Tongue (tissue), 2 donors: Measurements from ENCODE around the gene FOXP1. TPM values are rescaled to one million over a fixed set of nuclear protein-coding genes. Genes with fewer than 3 reads are reported as not detected.

Experiments
- DNase-seq: peaks from one replicate; pipeline ENCODE4 v3.0.0-alpha.2; 2015
- total RNA-seq: library from RNA; depleted of rRNA; stranded (reverse); fragments of >200 nt; gene quantifications from one replicate; pipeline ENCODE4 v1.2.3, GENCODE V29; 2014

FOXP1 gene
- total RNA-seq, 1 donor from 2014 or later, result 66.4 TPM

- DNase-seq, result no peak
Observed at GRCh38 chr3:71258526-71258925, 325.0 kb downstream of the FOXP1 start.

- DNase-seq, result no peak
Observed at GRCh38 chr3:71258116-71258515, 325.4 kb downstream of the FOXP1 start.

GRCh38 chr3:71255498-71255897 is 328.0 kb downstream of the FOXP1 start:
- no peak for DNase-seq

- DNase-seq, result no peak
Observed at GRCh38 chr3:71254281-71255057, 329.1 kb downstream of the FOXP1 start.

GRCh38 chr3:71253169-71253568 is 330.4 kb downstream of the FOXP1 start:
- no peak for DNase-seq

- DNase-seq, result no peak
Observed at GRCh38 chr3:71252466-71252865, 331.1 kb downstream of the FOXP1 start.

- DNase-seq, result no peak
Observed at GRCh38 chr3:71251156-71251775, 332.3 kb downstream of the FOXP1 start.

GRCh38 chr3:71250026-71250425 is 333.5 kb downstream of the FOXP1 start:
- no peak for DNase-seq

GRCh38 chr3:71247958-71248335 is 335.6 kb downstream of the FOXP1 start:
- no peak for DNase-seq

GRCh38 chr3:71247221-71247957 is 336.1 kb downstream of the FOXP1 start:
- no peak for DNase-seq

- DNase-seq, result no peak
Observed at GRCh38 chr3:71245971-71246880, 337.3 kb downstream of the FOXP1 start.

GRCh38 chr3:71244826-71245488 is 338.6 kb downstream of the FOXP1 start:
- peak; percentile 54 for DNase-seq

GRCh38 chr3:71244153-71244825 is 339.2 kb downstream of the FOXP1 start:
- no peak for DNase-seq

GRCh38 chr3:71243229-71243628 is 340.3 kb downstream of the FOXP1 start:
- DNase-seq, result peak; percentile 20

- no peak for DNase-seq
Observed at GRCh38 chr3:71241981-71242560, 341.5 kb downstream of the FOXP1 start.

GRCh38 chr3:71241246-71241901 is 342.2 kb downstream of the FOXP1 start:
- DNase-seq, result peak; percentile 29

- DNase-seq, result no peak
Observed at GRCh38 chr3:71240034-71240433, 343.5 kb downstream of the FOXP1 start.

- DNase-seq, result peak; percentile 35
Observed at GRCh38 chr3:71238355-71238757, 345.2 kb downstream of the FOXP1 start.

GRCh38 chr3:71237672-71238071 is 345.9 kb downstream of the FOXP1 start:
- peak; percentile 30 for DNase-seq

GRCh38 chr3:71235846-71236245 is 347.7 kb downstream of the FOXP1 start:
- DNase-seq, result no peak
